GM12875 (cell line): ENCODE data around the gene COL23A1.

ENCODE experiments used
- H3K4me3 ChIP-seq: one replicate; pipeline ENCODE4 v1.5.1; 2011; ENCODE audit warnings: low read depth, low read length, control low read depth
- CTCF ChIP-seq: IDR thresholded peaks from 2 replicates; pipeline ENCODE4 v1.5.1; 2011; ENCODE audit warnings: low read depth, mild to moderate bottlenecking, control low read depth, inconsistent platforms, low read length, moderate library complexity, borderline replicate concordance; ENCODE audit not compliant: insufficient read depth

The COL23A1 gene

GRCh38 chr5:178470760-178471025, 119.5 kb downstream of the COL23A1 start:
- TF ChIP-seq CTCF = no peak
- H3K4me3 ChIP-seq = no peak overlapping the region

DNA sequence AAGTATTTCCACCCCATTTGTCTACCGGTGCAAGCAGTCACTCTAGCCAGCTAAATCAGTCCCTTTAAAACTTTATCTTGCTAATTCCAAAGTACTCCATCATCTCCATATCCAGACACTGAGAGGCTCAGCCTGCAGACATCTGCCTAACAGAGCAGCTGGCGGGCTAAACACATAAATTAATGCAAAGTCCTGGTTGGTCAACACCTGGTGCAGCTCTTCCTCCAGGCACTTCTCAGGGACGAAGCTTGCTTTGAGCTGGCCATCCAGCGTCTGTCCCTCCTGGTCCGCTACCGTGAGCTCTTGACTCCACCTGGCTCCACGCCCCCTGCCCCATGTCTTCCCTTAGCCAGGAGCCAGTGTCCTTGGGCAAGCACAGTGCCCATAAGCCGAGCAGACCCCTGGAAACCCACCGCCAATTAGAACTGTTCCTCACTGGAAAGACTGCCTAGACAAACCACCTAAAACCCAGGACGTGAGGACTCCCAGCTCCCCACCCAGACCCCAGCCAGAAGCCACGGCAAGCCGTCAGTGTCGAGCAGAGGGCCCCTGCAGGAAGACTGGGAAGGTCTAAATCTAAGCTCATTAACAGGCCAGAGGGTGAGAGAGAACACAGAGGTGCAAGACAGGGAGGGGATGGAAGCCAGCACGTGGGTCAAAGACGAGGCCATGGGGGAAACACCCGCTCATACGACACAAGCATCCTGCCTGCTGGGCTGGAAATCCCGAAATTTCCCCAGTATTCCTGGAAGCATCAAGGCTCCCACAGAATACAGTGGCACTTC, 120.0 kb downstream of the COL23A1 start:
- H3K4me3 ChIP-seq = no peak overlapping the region
- TF ChIP-seq CTCF = no peak

DNA sequence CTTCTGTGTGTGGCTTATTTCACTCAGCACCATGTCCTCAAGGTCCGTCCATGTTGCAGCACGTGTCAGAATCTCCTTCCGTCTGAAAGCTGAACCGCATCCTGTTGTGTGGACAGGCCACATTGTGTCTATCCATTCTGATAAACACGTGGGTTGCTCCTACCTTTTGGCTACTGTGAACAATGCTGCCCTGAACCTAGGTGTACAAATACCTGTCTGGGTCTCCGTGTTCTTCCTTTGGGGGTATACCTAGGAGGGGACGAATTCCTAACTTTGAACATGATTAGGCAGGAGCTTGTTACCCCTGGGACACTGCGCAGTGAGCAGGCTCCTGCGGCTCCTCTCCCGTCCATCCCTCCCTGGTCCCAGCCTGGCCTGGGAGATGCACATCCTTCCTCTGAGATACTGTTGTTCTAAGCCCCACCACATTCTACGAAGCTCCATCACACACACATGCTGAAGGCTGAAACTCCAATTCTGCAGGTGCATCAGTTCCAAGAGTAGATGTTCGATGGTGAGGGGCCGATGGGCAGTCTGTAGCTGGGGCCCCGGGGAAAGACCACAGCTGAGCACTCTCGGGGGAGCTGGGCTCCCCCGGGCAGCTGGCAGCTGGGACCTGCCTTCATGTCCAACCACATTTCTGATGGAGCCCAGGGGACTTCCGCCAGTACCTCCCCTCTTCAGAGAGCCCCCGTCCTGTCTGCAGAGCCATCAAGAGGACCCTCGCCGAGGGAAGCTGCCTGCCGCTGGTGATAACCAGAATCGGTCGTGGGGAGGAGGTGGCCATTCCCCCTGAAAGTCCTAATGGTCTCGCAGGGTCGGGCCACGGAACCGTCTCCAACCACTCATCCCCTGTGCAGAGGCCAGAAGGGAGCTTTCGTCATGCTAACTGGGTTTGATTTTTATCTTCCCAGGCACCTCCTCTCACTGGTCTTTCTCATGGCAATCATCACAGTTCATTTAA, 120.9 kb downstream of the COL23A1 start:
- no peak overlapping the region for H3K4me3 ChIP-seq
- no peak for TF ChIP-seq CTCF

- TF ChIP-seq CTCF = no peak
- H3K4me3 ChIP-seq = no peak overlapping the region
Measured at GRCh38 chr5:178468196-178468685, 122.0 kb downstream of the COL23A1 start.

DNA sequence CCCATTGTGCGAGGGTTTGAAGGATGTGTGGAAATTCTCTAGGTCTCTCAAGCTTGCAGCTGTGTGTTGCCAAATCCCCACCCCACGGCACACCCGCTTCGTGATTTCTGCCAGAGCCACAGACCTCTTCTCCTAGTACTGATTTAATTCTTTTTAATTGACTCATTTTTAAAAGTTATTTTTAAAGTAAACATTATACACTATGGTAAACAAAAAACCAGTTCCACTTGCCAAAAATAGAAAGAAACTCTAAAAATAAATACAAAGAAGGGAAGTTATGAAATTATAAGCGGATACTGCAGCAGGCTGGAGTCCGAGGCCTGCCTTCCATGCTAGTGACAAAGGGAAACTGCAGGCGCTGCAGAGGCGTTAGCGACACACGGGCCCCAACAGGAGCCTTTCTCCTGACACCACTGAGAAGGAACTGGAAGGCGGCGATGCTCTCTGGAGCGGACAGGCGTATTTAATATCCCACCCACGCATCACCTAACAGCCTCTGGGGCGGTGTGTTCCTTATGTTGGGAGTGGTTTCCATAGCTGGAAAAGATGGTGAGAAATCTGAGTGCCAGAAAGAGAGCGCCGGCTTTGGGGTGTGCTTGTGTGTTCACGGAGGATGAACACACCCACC, 122.5 kb downstream of the COL23A1 start:
- no peak overlapping the region for H3K4me3 ChIP-seq
- TF ChIP-seq CTCF = no peak

- H3K4me3 ChIP-seq = no peak overlapping the region
- no peak for TF ChIP-seq CTCF
Measured at GRCh38 chr5:178467205-178467567, 123.0 kb downstream of the COL23A1 start.
